Measurements from ENCODE around the gene FOXO3. TPM values are rescaled to one million over a fixed set of nuclear protein-coding genes. Genes with fewer than 3 reads are reported as not detected.

FOXO3 gene
- total RNA-seq, 2 experiments from 2014 or later = 7.4 to 9.0 TPM

DNA sequence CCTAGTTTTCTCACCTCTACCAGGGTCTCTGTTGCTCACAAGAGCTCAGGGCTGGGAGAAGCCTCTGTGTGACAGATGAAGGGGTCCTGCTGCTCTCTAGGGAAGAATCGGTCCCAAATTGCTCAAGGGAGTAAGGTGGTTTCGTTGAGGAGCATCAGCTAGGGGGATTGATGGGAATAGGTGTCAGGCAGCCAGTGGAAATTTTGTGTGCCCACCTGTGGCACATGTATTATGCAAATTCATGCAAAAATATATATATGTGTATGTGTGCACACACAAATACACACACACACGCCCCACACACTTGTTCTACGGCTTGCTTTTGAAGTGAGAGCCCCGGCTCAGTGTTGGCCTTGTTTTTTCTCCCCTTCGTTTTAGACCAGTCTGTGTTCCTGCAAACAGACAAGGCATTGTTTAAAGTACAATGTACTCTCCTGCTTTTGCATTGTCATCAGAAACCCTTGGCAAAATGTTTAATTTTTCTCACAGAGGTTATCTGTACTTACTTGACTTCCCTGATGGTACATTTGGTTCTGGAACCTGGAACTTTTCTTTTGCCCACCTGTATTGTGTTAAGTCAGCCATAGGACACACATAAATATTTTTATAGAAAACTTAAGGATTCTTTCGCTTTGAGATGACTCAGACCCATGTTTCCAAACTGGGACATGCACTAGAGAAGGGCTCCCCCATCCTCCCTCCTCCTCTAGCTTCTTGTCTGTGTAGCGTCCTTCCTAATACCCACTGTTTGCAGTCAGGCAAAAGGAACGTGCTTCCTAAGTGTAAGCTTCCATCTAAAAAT lies 26.7 kb downstream of the FOXO3 start:
- DNase-seq (no peak), ATAC-seq (no peak)
- Mint-ChIP-seq H3K4me3 (no peak overlapping the region), H3K27me3 (no peaks in the 10 kb centered on the region), H3K36me3 (ENCODE audit: low read depth) (no peaks in the 10 kb centered on the region), H3K27ac (no peak overlapping the region), H3K9me3 (ENCODE audit: low read depth) (no peaks in the 10 kb centered on the region), H3K4me1 (peaks cover 50% of the 10 kb centered on the region)
- ChIA-PET POLR2A (no interaction called here), CTCF (interaction anchor here (0.5 to 1.3 kb wide), 3 partner anchors 10 to 376 kb away, joined by 3 to 6 read pairs (median 3); no protein-coding TSS in a partner anchor)
- intact Hi-C loops (cut with DNase I, micrococcal nuclease) = no loop called here

DNA sequence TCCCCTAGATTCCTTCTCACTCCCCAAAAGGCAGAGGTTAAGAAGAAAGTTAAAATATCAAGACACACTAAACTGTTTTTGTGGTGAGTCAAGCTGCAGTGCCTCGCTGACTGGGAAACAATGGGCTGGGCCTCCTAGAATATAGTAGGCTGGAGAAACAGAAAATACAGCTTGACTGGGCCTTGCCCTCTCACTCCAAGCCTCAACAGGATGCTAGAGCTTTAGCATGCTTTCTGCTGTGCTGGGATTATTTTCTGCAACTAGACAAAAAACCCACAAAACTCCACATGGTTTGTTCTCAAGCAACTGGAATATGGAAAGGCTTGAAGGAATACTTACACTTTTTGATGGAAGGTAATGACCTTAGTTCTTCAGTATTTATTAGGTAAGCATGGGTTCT lies 27.9 kb downstream of the FOXO3 start:
- H3K4me1 Mint-ChIP-seq = peaks cover 52% of the 10 kb centered on the region
- intact Hi-C loops (cut with DNase I, micrococcal nuclease) = no loop called here
- H3K27me3 Mint-ChIP-seq = no peaks in the 10 kb centered on the region
- no peak for ATAC-seq
- CTCF ChIA-PET = no interaction called here
- no peak overlapping the region for H3K4me3 Mint-ChIP-seq
- H3K36me3 Mint-ChIP-seq (ENCODE audit: low read depth) = no peaks in the 10 kb centered on the region
- H3K27ac Mint-ChIP-seq = no peak overlapping the region
- POLR2A ChIA-PET = no interaction called here
- peak; percentile 22 for DNase-seq
- H3K9me3 Mint-ChIP-seq (ENCODE audit: low read depth) = no peaks in the 10 kb centered on the region

DNA sequence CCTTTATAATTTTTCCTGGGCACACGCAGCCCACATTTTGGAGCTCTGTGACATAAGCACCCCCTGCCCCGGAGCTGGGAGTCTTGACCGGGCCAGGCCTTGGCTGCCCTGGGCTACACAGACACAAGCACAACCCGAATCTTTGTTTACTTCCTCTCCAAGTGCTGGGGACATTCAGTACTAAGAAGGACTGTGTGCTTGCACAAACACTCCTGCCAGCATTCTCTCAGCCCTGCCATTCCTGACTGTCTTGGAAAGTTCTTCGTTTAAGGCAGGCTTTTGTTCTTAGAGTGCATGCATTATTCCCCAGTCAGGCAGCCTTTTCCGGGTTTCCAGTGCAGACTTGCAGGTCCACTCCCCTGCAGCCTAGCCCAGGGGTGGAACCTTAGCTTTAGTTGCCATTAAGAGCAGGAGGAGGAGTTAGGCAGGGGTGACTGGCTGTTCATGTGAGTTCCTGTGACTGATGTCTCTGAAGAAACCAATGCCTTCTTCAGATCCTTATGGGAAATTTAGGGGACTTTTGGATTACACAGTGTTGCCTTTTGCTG lies 28.6 kb downstream of the FOXO3 start:
- H3K27ac Mint-ChIP-seq = no peak overlapping the region
- no peaks in the 10 kb centered on the region for H3K36me3 Mint-ChIP-seq (ENCODE audit: low read depth)
- CTCF ChIA-PET = no interaction called here
- peak; percentile 52 for ATAC-seq
- intact Hi-C loops (cut with DNase I, micrococcal nuclease) = no loop called here
- POLR2A ChIA-PET = no interaction called here
- no peaks in the 10 kb centered on the region for H3K27me3 Mint-ChIP-seq
- H3K4me3 Mint-ChIP-seq = no peak overlapping the region
- H3K4me1 Mint-ChIP-seq = peaks cover 59% of the 10 kb centered on the region
- no peak for DNase-seq
- H3K9me3 Mint-ChIP-seq (ENCODE audit: low read depth) = no peaks in the 10 kb centered on the region

GRCh38 chr6:108591040-108591816 lies 30.5 kb downstream of the FOXO3 start:
- Mint-ChIP-seq H3K4me3 (no peak overlapping the region), H3K9me3 (ENCODE audit: low read depth) (no peaks in the 10 kb centered on the region), H3K27me3 (no peaks in the 10 kb centered on the region), H3K27ac (no peak overlapping the region), H3K36me3 (ENCODE audit: low read depth) (no peaks in the 10 kb centered on the region), H3K4me1 (peaks cover 63% of the 10 kb centered on the region)
- intact Hi-C loops (cut with DNase I, micrococcal nuclease) = no loop called here
- no peak for ATAC-seq
- no peak for DNase-seq
- ChIA-PET POLR2A (no interaction called here), CTCF (interaction anchor here (0.6 to 1.2 kb wide), 2 partner anchors 9 to 624 kb away, joined by 3 read pairs; no protein-coding TSS in a partner anchor)

DNA sequence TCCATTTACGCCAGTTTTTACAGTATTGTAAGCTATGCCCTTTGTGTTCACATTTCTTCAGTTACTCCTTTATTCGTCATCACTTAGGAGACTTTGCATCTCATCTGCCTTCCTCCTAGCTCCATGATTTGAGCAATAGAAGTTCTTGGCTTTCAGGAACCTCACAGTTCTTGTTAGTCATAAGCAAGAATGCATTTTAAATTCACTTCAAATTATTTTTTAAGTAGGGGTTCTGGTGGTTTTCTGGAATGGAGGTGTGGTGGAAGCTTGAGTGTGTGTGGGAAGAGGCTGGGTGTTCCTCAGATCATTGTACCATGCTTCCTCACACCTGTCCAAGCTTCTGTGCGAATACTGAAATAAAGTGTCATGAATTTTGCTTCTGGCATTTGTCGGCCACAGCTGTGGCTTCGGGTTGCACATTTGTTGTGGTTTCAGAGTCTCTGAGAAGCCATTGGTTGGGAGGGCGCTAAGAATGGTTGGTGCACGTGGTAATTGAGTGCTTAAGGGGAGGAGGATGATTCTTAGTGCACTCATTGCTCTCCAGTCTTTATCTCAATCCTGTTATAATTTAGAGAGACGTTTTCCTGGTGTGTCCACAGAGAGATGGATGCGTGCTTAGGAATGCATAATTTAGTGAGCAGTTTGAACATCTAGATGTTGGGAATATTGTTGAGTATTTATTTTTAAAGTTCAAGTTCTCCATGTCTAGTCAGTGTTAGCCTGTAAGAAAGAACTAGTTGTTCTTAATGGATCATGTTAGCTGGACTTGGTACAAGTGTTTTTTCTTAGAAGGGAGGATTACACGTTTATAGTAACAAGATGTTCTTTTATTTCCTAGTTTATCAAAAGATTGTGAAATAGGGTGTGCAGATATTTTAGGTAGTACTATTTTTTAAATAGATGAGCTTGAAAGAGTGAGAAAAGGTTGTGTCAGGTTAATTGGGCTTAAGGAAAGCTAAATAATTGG lies 31.9 kb downstream of the FOXO3 start:
- H3K4me1 Mint-ChIP-seq = peaks cover 54% of the 10 kb centered on the region
- ChIA-PET CTCF (interaction anchor here (0.6 to 1.2 kb wide), 2 partner anchors 11 to 19 kb away, joined by 3 to 4 read pairs; no protein-coding TSS in a partner anchor), POLR2A (no interaction called here)
- intact Hi-C loops (cut with DNase I, micrococcal nuclease) = loop anchor here in 1 of 2 experiments (1.0 kb wide), 1 partner anchor 17 kb away; no protein-coding TSS in a partner anchor
- DNase-seq = peak; percentile 66
- no peaks in the 10 kb centered on the region for H3K27me3 Mint-ChIP-seq
- peak overlapping the region; percentile 43 for H3K27ac Mint-ChIP-seq
- no peaks in the 10 kb centered on the region for H3K9me3 Mint-ChIP-seq (ENCODE audit: low read depth)
- no peak overlapping the region for H3K4me3 Mint-ChIP-seq
- no peaks in the 10 kb centered on the region for H3K36me3 Mint-ChIP-seq (ENCODE audit: low read depth)
- peak; percentile 86 for ATAC-seq

- Mint-ChIP-seq H3K9me3 (ENCODE audit: low read depth) (no peaks in the 10 kb centered on the region), H3K36me3 (ENCODE audit: low read depth) (no peaks in the 10 kb centered on the region), H3K4me3 (no peak overlapping the region), H3K4me1 (peaks cover 49% of the 10 kb centered on the region), H3K27me3 (no peaks in the 10 kb centered on the region), H3K27ac (no peak overlapping the region)
- no peak for ATAC-seq
- intact Hi-C loops (cut with DNase I, micrococcal nuclease) = no loop called here
- CTCF ChIA-PET = interaction anchor here (1.4 kb wide), 1 partner anchor 10 kb away, joined by 5 read pairs; no protein-coding TSS in a partner anchor
- POLR2A ChIA-PET = no interaction called here
- DNase-seq = no peak
These were observed 33.4 kb downstream of the FOXO3 start for GRCh38 chr6:108594151-108594550.

- Mint-ChIP-seq H3K36me3 (ENCODE audit: low read depth) (no peaks in the 10 kb centered on the region), H3K4me1 (peaks cover 44% of the 10 kb centered on the region), H3K4me3 (no peak overlapping the region), H3K9me3 (ENCODE audit: low read depth) (no peaks in the 10 kb centered on the region), H3K27ac (no peak overlapping the region), H3K27me3 (no peaks in the 10 kb centered on the region)
- DNase-seq (no peak), ATAC-seq (no peak)
- intact Hi-C loops (cut with DNase I, micrococcal nuclease) = loop anchor here in 1 of 2 experiments (5.0 kb wide), 1 partner anchor 32 kb away; the partner anchor contains the start of gene FOXO3
- POLR2A ChIA-PET = no interaction called here
- CTCF ChIA-PET = interaction anchor here (0.7 to 1.4 kb wide), 2 partner anchors 9 to 180 kb away, joined by 3 to 5 read pairs; no protein-coding TSS in a partner anchor
These were observed 33.9 kb downstream of the FOXO3 start for GRCh38 chr6:108594640-108595039.

DNA sequence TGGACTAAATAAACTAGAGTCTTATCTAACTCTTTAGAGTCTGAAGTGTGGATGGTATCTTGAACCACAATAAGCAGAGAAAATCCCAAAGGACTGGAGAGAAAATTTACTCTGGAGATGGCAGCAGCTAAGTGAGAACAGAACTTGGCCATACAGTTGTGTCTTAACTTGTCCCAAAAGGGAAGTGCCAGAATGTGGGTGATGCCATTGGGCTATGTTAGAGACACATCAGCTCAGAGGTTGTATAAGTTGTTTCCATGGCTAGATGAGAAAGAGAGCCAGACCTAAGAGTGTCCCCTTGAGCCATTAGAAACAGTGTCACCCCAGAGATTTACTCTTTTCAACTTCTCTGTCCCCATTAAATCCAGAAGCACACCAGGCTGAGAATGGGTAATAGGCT lies 36.2 kb downstream of the FOXO3 start:
- ATAC-seq (no peak), DNase-seq (no peak)
- H3K27me3 Mint-ChIP-seq = no peaks in the 10 kb centered on the region
- no peaks in the 10 kb centered on the region for H3K9me3 Mint-ChIP-seq (ENCODE audit: low read depth)
- H3K4me1 Mint-ChIP-seq = peaks cover 33% of the 10 kb centered on the region
- H3K36me3 Mint-ChIP-seq (ENCODE audit: low read depth) = peaks cover 2% of the 10 kb centered on the region
- intact Hi-C loops (cut with DNase I, micrococcal nuclease) = loop anchor here in 1 of 2 experiments (5.0 kb wide), 1 partner anchor 35 kb away; the partner anchor contains the start of gene FOXO3
- ChIA-PET CTCF (interaction anchor here (0.6 to 1.2 kb wide), 2 partner anchors 9 to 11 kb away, joined by 3 read pairs; no protein-coding TSS in a partner anchor), POLR2A (no interaction called here)
- H3K4me3 Mint-ChIP-seq = no peak overlapping the region
- H3K27ac Mint-ChIP-seq = no peak overlapping the region

GRCh38 chr6:108597572-108598304 lies 37.0 kb downstream of the FOXO3 start:
- peaks cover 25% of the 10 kb centered on the region for H3K4me1 Mint-ChIP-seq
- no peak overlapping the region for H3K27ac Mint-ChIP-seq
- DNase-seq = no peak
- ATAC-seq = no peak
- no peaks in the 10 kb centered on the region for H3K27me3 Mint-ChIP-seq
- no peaks in the 10 kb centered on the region for H3K9me3 Mint-ChIP-seq (ENCODE audit: low read depth)
- peaks cover 2% of the 10 kb centered on the region for H3K36me3 Mint-ChIP-seq (ENCODE audit: low read depth)
- no peak overlapping the region for H3K4me3 Mint-ChIP-seq
- intact Hi-C loops (cut with DNase I, micrococcal nuclease) = loop anchor here in 1 of 2 experiments (5.0 kb wide), 1 partner anchor 35 kb away; the partner anchor contains the start of gene FOXO3
- POLR2A ChIA-PET = no interaction called here
- CTCF ChIA-PET = interaction anchor here (0.7 to 1.3 kb wide), 4 partner anchors 10 to 178 kb away, joined by 3 to 6 read pairs (median 4); no protein-coding TSS in a partner anchor

- ChIA-PET POLR2A (no interaction called here), CTCF (interaction anchor here (0.7 to 1.3 kb wide), 3 partner anchors 33 to 177 kb away, joined by 3 to 6 read pairs (median 4); no protein-coding TSS in a partner anchor)
- Mint-ChIP-seq H3K9me3 (ENCODE audit: low read depth) (no peaks in the 10 kb centered on the region), H3K36me3 (ENCODE audit: low read depth) (peaks cover 2% of the 10 kb centered on the region), H3K4me3 (no peak overlapping the region), H3K27me3 (no peaks in the 10 kb centered on the region), H3K4me1 (peaks cover 21% of the 10 kb centered on the region), H3K27ac (no peak overlapping the region)
- peak; percentile 33 for DNase-seq
- intact Hi-C loops (cut with DNase I, micrococcal nuclease) = loop anchor here in 1 of 2 experiments (5.0 kb wide), 1 partner anchor 36 kb away; the partner anchor contains the start of gene FOXO3
- ATAC-seq = peak; percentile 95
These were observed 37.7 kb downstream of the FOXO3 start for GRCh38 chr6:108598305-108598863.

Data from activated CD4-positive, alpha-beta T cell treated with anti-CD3 and anti-CD28 coated beads for 36 hours (primary cell).